VCaP (cell line): ENCODE measurements around the gene SETD3.
A peak's percentile ranks its signal among the peaks of the same experiment; 100 is the strongest.

Source experiments
- H3K27ac ChIP-seq: fragments of 450-650 bp; 2 replicates; pipeline ENCODE4 v1.5.1; 2017
- CTCF ChIP-seq: fragments of 450-650 bp; conservative IDR thresholded peaks from 2 replicates; pipeline ENCODE4 v1.5.1; 2017; ENCODE audit warnings: mild to moderate bottlenecking, moderate library complexity

SETD3 gene

GRCh38 chr14:99479160-99479905, 1.3 kb downstream of the SETD3 start:
- TF ChIP-seq CTCF: no peak; the same call in 1 of the 2 replicates
- peak overlapping the region; percentile 90 for H3K27ac ChIP-seq

- peak overlapping the region; percentile 90 for H3K27ac ChIP-seq
These were observed 2.5 kb downstream of the SETD3 start for GRCh38 chr14:99478128-99478527.

GRCh38 chr14:99476864-99477263, 3.8 kb downstream of the SETD3 start:
- H3K27ac ChIP-seq: peak overlapping the region; percentile 90
- TF ChIP-seq CTCF: no peak

More at GRCh38 chr14:99478128-99478527, 2.5 kb downstream of the SETD3 start:
- TF ChIP-seq CTCF: no peak

- no peak for TF ChIP-seq CTCF
- peak overlapping the region; percentile 90 for H3K27ac ChIP-seq
These were observed 5.0 kb downstream of the SETD3 start for GRCh38 chr14:99475660-99476059.

- H3K27ac ChIP-seq: peak overlapping the region; percentile 90
- TF ChIP-seq CTCF: peak; percentile 46
These were observed 5.5 kb downstream of the SETD3 start for GRCh38 chr14:99475179-99475578.

GRCh38 chr14:99473458-99473857, 7.2 kb downstream of the SETD3 start:
- no peak for TF ChIP-seq CTCF
- no peak overlapping the region for H3K27ac ChIP-seq

- TF ChIP-seq CTCF: no peak
- H3K27ac ChIP-seq: no peak overlapping the region
These were observed 7.7 kb downstream of the SETD3 start for GRCh38 chr14:99472937-99473336.
